HG02571 (cell line): Measurements from ENCODE around the gene CDC7.

Source experiments
- ATAC-seq: cut with Tn5 transposase; IDR thresholded peaks from one replicate; pipeline ENCODE4 v1.9.1; 2021; ENCODE audit warnings: mild to moderate bottlenecking, moderate library complexity; ENCODE audit not compliant: unreplicated experiment

CDC7 gene

DNA sequence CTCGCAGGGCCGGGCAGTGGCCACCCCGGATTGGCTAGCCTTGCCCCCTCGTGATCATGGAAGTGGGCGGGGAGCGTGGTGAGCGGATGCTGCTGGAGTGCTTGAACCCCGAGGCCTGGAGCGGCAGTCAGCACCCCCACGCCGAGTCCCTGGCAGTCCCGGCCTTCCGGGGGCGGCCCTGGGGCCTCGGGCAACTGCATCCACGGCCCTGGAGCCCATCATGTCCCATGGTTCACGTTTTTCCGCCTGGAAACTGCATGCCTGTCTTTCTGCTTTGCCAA is 45.6 kb downstream of the CDC7 start:
- ATAC-seq: no peak

DNA sequence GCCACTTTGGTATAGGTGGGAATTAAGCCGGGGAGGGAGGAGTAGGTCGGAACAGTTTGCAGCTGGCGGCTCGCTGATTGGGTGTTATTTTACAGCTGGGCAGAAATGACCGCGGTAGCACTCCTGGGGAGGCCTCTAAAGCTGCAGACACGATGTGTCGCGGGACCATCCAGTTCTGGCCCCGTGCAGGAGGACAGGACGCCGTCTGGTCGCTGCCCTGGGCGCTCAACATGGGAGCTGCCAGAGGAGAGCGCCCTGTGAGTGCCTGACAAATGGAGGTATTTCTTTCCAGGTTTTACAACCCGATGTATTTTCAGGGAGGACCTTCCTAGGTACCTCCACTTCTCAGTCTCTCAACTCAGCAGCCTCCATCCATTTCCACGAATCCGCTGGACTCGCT is 46.2 kb downstream of the CDC7 start:
- ATAC-seq: no peak

DNA sequence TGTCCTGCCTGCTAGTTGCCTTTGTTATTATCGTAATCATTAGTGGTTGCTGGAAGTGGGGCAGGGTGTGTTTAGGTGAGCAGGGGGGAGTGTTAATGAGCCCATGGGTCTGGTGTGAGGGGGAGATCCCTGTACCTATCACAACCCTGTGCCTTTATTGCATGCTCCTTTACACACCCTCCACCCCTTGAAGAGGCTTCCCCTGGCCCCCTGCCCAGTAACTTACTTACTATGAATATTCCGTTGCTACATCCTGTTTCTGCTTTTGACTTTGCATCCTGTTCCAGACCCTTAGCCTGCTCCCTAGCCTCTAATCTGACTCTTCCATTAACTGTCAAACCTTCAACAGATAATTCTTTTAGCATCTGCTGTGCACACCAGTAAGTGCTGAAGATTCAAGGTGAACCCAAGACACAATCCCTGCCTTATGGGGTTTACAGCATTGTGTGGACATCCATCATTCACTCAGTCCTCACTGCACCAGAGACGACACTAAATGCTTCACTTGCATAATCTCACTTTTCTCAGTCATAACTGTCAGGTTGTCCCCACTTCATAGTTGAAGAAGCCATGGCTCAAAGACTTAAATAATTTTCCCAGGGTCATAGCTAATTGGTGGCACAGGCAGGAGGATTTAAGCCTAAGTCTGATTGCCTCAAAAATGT is 47.9 kb downstream of the CDC7 start:
- no peak for ATAC-seq

DNA sequence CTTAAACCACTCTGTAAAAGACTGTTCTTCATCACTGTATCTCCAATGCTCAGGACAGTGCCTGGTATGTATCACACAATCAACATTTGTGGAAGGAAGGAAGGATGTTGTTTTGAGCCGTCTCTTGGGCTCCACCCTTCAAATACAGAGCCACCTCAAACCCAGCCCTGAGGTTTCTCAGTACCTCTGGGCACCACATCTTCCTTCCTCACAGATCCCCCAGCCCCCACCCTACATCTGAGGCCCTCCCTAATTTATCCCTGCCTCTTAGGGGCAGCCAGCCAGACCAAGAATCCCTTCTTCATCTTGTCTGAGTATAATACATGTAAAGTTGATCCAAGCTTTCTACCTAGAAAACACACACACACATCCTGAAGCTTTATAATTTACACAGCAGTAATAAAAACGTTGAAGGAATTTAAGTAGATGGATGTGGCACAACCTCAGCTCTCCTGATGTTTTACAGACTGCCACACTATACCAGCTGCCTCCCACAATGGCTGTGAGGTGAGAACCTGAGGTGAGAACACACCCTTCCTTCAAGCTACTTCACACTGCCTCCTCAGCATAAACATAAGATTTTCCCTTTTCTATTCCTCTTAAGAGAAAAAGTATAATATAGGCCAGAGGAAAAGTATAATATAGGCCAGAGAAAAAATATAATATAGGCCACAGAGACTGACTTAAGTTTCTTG is 48.5 kb downstream of the CDC7 start:
- no peak for ATAC-seq

DNA sequence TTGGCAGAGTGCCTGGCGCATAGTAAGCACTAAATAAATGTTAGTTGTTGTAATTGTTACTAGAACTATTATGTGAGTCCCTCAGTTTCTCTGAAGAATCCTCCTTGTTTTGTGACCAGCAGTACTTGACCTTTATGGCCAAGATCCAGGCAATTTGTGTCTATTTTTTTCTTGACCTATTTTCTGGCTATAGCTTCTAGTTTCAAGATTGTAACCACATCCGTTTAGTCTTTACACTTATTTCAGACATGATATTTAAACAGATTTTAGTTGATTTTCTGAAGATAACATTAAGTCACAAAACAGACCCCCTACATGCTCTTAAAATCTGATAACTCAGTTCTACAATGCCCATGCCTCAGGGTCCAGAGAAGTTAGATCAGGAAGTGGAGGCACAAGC is 50.3 kb downstream of the CDC7 start:
- ATAC-seq: no peak

DNA sequence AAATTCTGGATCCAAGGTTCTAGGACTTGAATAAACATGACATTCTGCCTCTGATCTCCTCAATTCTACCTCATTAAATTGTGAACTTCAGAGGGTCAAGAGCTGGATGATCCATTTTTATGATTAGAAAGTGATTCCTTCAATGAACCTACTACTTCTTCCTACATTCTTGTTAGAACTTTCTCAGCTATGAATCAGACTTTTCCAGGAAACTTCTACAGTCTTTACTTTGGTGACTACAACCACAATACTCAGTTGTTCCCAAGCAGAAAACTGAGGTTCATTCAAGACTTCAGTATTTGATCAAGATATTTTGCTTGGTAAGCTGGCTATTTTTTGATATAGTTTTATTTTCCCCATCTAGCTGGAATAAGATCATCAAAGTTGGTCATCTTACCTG is 51.4 kb downstream of the CDC7 start:
- ATAC-seq: no peak

DNA sequence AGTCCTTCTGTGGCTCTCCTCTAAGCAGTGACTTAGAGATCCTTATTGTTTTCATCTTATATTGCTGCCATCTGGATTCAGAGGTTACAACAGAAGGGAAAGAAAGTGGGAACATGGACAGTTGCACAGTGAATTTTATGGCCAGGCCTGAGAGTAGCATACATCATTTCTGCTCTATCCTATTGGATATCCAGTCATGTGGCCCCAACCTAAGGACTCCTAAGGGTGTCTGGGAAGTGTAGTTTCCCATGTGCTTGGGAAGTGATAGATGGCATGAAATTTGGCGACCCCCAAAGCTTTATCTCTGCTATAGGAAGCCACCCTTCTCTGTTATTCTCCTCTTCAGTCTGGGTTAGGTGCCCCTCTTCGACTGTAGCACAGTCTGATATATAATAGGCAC is 51.9 kb downstream of the CDC7 start:
- ATAC-seq: no peak

DNA sequence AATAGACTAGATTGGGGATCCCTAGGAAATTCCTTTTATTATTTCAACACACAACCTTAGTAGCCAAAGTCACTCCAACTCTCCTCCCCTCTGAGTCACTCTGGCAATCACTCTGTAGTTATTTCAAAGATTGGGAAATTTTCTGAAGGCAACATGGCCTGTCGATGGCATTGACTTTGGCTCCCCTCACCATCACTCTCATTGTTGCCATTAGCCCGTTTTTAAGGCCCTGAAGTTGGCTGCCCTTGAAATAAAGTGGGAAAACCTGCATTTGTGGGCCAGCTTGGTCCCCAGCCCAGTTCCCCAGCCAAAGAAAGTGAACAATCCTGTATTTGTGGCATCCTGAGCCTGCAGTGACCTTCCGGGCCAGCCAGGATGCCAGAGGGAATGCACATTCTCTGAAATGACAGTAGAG is 52.5 kb downstream of the CDC7 start:
- ATAC-seq: no peak

DNA sequence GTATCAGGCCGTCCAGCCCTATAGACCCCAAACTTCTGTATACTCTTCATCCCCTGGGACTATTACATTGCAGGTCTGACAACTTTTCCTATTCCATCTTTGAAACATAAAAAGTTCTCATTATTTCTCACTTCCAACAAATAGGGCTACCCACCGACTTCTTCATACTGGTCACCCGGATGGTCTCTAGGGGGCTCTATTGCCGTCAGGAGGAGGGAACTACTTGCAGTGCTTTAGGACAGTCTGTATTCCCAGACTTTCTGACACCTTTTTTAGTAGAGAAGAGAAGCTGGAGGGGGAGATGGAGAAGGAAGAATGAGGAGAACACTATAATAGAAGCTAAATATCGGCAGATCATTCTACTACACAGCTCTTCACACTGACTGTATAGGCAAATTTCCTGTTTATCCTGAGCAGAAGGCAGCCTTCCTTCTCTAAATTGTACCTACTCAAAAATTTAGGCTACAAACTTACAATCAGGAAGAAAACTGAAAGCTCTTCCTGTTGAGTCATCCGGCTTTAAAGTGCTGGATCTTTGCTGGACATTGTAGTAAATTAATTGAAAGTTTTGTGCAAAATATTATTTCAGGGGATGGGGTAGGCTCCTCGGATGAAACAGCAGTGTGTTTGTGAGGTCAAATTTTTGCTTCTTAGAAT is 54.6 kb downstream of the CDC7 start:
- ATAC-seq: no peak

DNA sequence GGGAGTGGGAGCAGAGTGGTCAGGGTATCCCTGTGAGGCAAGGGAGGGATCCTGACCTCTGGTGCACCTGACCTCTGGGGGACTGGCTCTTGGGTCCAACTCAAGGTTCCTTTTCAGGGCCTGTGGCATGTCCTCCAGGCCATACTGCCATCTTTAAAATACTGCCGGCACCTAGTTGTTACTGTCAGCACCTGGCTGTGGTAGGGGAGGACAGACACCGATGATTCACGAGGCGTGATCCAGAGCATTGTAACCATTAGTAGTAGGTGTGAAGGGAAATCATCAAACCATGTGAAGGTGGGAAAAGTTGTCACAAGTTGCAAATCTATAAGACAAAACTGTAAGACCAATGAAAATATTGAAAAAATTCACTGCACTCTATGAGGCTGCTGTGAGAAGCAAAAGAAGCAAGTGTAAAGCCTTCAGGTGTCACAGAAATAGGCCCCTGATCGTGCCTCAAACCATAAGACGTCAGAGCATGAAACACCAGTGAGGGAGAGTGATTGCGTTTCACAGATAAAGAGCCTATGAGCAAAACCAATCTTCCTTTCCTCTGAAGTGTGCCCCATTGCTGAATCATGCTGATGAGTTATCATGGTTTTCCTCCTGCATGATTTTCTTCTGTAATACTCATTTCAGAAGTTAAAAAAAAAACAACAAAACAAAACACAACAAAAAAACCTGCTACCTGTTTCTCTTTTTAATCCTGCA is 55.3 kb downstream of the CDC7 start:
- no peak for ATAC-seq

DNA sequence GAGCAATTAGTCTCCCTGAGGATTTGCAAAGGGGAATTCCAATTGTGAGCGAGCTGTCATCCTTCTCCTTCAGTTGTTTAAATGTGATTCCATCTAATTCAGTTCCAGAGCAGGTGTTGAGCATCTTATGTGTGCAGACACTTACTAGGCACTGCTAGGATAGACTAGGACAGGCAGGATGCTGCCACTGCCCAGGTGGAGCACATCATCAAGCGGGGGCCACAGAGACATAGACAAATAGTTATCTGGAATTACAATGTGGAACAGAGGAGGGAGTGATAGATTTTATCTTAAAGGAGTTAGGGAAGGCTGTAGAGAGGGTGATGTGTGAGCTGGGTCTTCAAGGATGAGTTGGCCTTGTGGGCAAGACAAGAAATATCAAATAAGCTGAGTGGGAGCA is 55.9 kb downstream of the CDC7 start:
- ATAC-seq: no peak

DNA sequence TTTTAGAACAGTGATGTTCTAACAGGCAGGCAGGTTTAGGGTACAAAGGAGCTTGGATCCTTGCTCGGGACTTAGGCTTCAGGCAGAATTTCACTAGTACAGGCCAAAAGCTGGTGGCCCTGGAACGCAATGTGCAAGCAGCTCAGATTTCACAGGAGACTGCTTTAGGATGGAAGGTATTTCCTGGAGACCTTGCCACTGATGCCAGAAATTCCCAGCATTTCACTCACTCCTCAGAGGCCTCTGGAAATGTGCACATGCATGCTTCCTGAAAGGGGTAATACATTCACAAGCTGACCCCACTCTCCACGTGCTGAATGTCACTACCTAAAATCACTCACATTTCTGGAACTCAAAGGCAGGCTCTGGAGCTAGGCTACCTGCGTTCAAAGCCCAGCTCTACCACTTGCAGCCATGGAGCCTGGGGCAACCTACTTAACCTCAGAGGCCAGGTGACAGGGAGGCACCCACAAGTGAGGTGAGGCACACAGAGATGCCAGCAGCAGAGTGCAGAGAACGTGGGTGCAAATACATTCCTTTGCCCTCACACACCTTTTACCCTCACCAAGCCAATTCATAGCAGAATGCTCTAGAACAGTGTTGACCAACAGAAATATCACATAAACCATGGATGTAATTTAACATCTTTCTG is 56.5 kb downstream of the CDC7 start:
- no peak for ATAC-seq

DNA sequence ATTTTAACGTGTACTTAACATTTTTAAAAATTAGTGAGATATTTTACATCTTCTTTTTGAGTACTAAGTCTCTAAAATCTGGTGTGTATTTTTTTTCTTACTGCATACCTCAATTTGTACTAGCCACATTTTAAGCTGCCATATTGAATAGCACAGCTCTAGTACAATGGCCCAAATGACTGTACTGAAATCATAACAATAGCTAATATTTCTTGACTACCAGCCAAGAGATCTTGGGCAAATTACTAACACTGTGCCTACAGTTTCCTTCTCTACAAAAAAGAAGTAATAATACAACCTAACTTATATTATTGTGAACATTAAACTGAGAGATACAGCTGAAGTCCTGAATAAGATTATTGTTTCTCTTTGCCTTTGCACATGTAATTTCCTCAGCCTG is 57.2 kb downstream of the CDC7 start:
- no peak for ATAC-seq

DNA sequence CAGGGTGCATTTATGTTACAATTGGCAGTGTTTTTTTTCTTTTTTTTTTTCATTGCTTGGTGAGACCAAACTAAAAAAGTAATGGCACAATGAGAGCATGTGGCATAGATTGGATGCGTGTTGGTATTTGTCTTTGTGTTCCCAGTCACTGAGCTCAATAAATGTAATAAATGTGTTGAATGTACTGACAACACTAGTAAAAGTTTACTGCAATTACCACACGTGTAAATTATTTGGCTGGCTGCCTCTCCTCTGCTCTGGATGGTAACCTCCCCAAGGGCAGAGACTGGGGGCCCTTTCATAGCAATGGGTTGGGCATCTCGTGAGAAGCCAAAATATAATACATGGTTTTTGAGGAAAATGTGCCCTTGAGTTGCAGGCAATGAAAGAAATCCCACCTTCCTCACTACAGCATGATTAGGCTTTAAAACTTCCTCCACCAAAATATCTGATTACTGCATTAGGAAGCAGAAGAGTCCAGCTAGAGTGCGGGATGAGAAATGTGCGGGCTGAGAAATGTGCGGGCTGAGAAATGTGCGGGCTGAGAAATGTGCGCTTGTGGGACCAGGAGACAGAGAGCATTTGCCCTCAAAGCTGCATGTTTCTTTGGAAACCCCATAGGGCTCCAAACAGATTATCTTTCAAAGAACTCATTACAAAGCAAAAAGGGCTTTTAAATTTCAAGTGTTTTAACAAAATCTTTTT is 58.5 kb downstream of the CDC7 start:
- ATAC-seq: no peak

DNA sequence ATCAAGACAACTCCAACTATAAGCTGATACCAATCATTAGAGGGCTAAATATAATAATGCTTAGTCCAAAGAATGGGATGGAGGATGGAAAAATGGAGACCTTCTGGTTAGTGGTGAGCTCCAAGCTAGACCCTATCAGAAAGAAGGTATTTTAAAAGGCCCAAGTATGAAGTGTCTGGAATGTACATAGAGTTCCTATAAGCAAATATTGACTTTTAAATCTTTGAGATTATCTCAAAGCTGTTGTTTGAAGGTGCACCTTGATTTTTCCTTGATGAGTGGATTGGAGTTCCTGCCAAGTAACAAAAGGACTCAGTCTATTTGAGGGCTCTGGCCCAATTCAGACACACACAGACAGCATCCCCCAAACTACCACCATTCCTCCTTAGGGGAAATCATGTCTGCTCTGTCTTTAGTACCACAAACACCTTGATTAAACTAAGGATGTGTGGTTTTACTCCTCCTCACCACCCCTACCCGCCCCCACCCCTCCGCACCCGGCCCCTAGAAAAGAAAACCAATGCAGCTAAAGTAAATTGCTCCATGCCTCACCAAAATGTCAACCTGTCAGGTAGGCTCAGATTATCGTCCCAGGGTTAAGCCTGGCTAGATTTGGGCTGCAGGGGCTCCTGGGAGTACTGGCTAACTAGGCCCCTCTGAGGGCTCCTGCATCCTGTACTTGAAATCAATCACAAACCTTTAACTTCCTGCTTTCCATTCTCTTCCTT is 59.4 kb downstream of the CDC7 start:
- ATAC-seq: no peak

DNA sequence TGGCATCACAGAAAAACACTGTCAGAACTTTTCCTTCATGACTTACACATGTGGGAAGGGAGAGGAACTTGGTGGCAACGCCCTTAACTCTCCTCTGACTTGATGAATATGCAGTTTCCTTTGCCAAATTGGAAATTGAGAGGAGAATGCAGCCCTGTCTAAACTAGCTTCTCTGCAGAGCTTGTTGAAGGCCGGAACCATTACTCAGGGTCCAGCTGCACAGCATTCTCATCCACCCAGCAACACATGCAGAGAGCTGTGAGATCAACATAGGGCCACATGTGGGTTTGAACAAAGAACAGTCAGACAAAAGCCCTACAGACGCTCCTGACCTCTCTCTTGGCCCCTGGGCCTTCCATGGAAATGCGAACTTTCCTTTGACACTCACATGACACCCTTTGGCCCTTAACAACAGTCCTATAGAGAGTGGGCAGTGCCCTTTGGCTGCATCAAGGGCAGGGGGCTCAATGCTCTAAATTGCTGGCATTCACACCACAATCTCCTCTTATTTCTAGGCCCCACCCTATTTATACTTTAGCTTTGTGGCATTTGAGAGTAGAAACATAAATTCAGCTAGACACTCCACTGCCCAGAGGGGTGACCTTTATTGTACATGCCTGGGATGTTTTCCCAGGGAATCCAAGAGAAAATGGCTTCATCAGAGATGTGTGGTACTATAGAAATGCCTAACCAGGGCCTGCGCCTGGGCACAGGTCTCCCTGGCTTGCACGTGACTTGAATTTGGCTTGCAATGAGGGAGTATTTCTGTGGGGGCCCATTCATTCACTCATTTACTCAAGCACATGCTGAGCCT is 64.4 kb downstream of the CDC7 start:
- ATAC-seq: no peak

DNA sequence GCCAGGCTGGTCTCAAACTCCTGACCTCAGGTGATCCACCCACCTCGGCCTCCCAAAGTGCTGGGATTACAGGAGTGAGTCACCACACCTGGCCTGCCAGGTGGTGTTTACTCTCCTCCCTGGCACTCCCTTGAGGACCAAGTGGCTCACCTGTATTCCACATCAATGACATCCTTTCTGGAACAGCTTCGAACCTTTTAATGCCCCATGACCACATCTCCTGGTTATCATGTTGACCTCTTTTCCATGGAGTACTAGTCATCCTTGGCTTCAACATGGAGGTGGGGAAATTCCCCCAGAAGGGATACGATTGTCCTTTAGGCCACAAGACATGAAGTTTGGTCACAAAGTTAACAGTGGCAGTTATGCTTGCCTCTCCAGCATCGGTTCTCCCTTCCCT is 66.9 kb downstream of the CDC7 start:
- ATAC-seq: no peak

DNA sequence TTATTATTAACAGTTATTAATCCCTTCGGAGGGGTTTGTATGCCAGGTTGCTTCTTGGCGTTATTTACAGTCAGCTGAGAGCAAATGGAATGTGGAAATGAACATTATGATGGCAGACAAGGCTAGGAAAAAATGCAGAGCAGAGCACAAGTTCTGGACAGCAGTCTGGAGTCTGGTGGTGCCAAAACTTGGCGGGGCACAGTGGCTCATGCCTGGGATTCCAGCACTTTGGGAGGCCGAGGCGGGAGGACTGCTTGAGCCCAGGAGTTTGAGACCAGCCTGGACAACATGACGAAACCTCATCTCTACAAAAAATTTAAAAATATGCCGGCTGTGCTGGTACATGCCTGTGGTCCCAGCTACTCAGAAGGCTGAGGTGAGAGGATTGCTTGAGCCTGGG is 67.6 kb downstream of the CDC7 start:
- ATAC-seq: no peak

DNA sequence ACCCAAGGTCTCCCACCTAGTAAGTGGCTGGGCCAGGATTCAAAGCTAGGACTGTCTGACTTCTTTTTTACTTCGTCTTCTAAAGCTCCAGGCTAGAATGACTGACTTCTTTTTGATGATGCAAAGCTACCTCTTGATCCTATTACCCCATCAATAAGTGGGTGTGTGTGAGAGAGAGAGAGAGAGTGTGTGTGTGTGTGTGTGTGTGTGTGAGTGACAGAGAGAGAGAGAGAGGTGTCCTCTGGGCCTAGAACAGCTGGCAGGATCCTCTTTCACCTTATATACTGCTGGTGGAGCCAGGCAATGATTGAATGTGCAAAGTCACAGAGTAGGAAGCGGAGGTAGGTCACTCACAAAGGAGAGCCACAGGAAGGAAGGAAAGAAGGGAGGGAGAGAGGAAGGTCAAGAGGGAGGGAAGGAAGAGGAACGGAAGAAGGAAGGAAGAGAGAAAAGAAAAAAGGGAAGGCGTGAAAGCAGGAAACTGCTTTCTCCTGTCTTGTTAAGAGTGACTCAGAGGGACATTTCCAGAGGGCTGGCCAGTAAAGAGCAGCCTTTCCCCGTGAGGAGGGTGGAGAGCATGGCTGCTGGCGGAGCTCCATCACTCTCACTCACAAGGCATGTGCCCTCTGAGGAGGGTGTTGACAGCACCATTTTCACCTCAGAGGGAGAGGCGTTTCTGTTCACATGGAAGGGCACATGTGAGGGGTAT is 68.9 kb downstream of the CDC7 start:
- no peak for ATAC-seq
